K562 (cell line): ENCODE data around the gene VPS45. TPM values are rescaled to one million over a fixed set of nuclear protein-coding genes. Genes with fewer than 3 reads are reported as not detected.

Experiments used
- AFF1 ChIP-seq, 2 experiments: fragments of 450-650 bp; IDR thresholded peaks; 2 replicates each; pipeline ENCODE4 v1.6.1; 2018; ENCODE audit warnings: mild to moderate bottlenecking in 2 of 2, low read depth in 1 of 2; ENCODE audit not compliant: partially characterized antibody in 2 of 2
- E2F3 ChIP-seq: fragments of 250-450 bp; sonication (Bioruptor Pico); IDR thresholded peaks from 2 replicates; pipeline ENCODE4 v1.4.0; 2020; ENCODE audit warnings: mild to moderate bottlenecking
- GATAD2A ChIP-seq: fragments of 450-650 bp; IDR thresholded peaks from 2 replicates; pipeline ENCODE4 v1.6.1; 2017
- GMEB1 ChIP-seq: fragments of 250-450 bp; sonication (Bioruptor Pico); IDR thresholded peaks from 2 replicates; pipeline ENCODE4 v1.4.0; 2020; ENCODE audit warnings: mild to moderate bottlenecking
- MCM7 ChIP-seq, 2 experiments: fragments of 450-650 bp; IDR thresholded peaks; 2 replicates each; pipeline ENCODE4 v1.6.1; 2016 to 2018
- NCOA1 ChIP-seq: fragments of 450-650 bp; IDR thresholded peaks from 2 replicates; pipeline ENCODE4 v1.6.1; 2016; ENCODE audit warnings: low read depth
- NCOA4 ChIP-seq: fragments of 450-650 bp; IDR thresholded peaks from 2 replicates; pipeline ENCODE4 v1.6.1; 2018; ENCODE audit warnings: mild to moderate bottlenecking; ENCODE audit not compliant: partially characterized antibody
- NUFIP1 ChIP-seq: fragments of 450-650 bp; IDR thresholded peaks from 2 replicates; pipeline ENCODE4 v1.6.1; 2018; ENCODE audit not compliant: partially characterized antibody
- PHF20 ChIP-seq: fragments of 450-650 bp; IDR thresholded peaks from 2 replicates; pipeline ENCODE4 v1.6.1; 2018; ENCODE audit not compliant: partially characterized antibody
- PRDM10 ChIP-seq: fragments of 450-650 bp; IDR thresholded peaks from 2 replicates; pipeline ENCODE4 v1.6.1; 2018; ENCODE audit not compliant: partially characterized antibody
- RFX1 ChIP-seq: fragments of 450-650 bp; IDR thresholded peaks from 2 replicates; pipeline ENCODE4 v1.6.1; 2016; ENCODE audit warnings: mild to moderate bottlenecking, moderate library complexity
- SLC30A9 ChIP-seq: fragments of 250-450 bp; sonication (Bioruptor Pico); IDR thresholded peaks from 2 replicates; pipeline ENCODE4 v1.8.0; 2022; ENCODE audit warnings: mild to moderate bottlenecking, moderate library complexity
- YY1 ChIP-seq, 3 experiments: IDR thresholded peaks; 2 replicates each; pipeline ENCODE4 v1.6.1; 2011; ENCODE audit warnings: low read length in 2 of 3, mild to moderate bottlenecking in 2 of 3, moderate library complexity in 2 of 3, borderline replicate concordance in 1 of 3, control low read depth in 1 of 3, low read depth in 1 of 3; ENCODE audit not compliant: insufficient read depth in 3 of 3, insufficient replicate concordance in 2 of 3, control insufficient read depth in 1 of 3, insufficient read length in 1 of 3; ENCODE audit errors: extremely low read depth in 1 of 3
- ZBTB12 ChIP-seq: fragments of 250-450 bp; sonication (Bioruptor Pico); IDR thresholded peaks from 2 replicates; pipeline ENCODE4 v1.4.0; 2020
- ZNF12 ChIP-seq: sonication (generic); formaldehyde crosslinking; IDR thresholded peaks from 2 replicates; pipeline ENCODE4 v1.4.0; 2020; ENCODE audit warnings: mild to moderate bottlenecking, missing genetic modification reagents
- ZNF263 ChIP-seq: sonication (generic); formaldehyde crosslinking; IDR thresholded peaks from 2 replicates; pipeline ENCODE4 v1.8.0; 2022; ENCODE audit warnings: mild to moderate bottlenecking, missing genetic modification reagents, borderline replicate concordance
- polyA plus RNA-seq, 8 experiments: library from polyadenylated mRNA; depleted of rRNA in 4 of 8; stranded (reverse) in 5 of 8; unstranded in 3 of 8; fragments of >200 nt; fragmentation: Nextera tagmentation in 2 of 8; fragmentation: Illumina TruSeq in 1 of 8; extraction: Ambion mirVana in 2 of 8; extraction: Trizol in 1 of 8; gene quantifications; 2 replicates each; pipeline versions ENCODE4 v1.2.1 to v1.2.3, GENCODE V29; 2011 to 2014; ENCODE audit warnings: inconsistent platforms in 1 of 8, missing spikeins in 1 of 8
- total RNA-seq, 7 experiments: library from RNA; depleted of rRNA in 6 of 7; stranded (reverse); fragments of >200 nt in 6 of 7; fragmentation: Illumina TruSeq in 2 of 7; extraction: Trizol in 2 of 7; gene quantifications; 2 replicates each; pipeline versions ENCODE4 v1.2.1 to v1.2.3, GENCODE V29; 2011 to 2021; ENCODE audit warnings: low replicate concordance in 1 of 7

Gene VPS45
- total and polyA plus RNA-seq, 9 of the 15 experiments (the other 6 are each of a cell fraction or from before 2014, with no cell fraction given), result 17.9 to 48.2 (median 34.4) TPM

GRCh38 chr1:150162862-150163706, 95.5 kb downstream of the VPS45 start (continued):
- peak in 1 of 2 experiments; percentile 75 for TF ChIP-seq AFF1 (IDR thresholded peaks at IDR 0.05; ENCODE audit: low read depth in 1 of 2, partially characterized antibody in 2 of 2)
- peak; percentile 16 for TF ChIP-seq PHF20
- TF ChIP-seq E2F3, result no peak
- TF ChIP-seq RFX1, result no peak
- 0 out of 2 replicates have a peak, but pooled peaks have one; percentile 12 for TF ChIP-seq GATAD2A
- peak; percentile 77 for TF ChIP-seq ZNF12 (CRISPR knock-in tag)
- TF ChIP-seq GMEB1 (CRISPR knock-in tag), result no peak
- TF ChIP-seq ZNF263 (CRISPR knock-in tag), result no peak; the same call in 1 of the 2 replicates
- peak in 1 of 3 experiments; percentile 31 for TF ChIP-seq YY1 (IDR thresholded peaks at IDR 0.05; ENCODE audit: borderline replicate concordance in 1 of 3, control insufficient read depth in 1 of 3, extremely low read depth in 1 of 3, insufficient read depth in 3 of 3, insufficient read length in 1 of 3, insufficient replicate concordance in 2 of 3, low read depth in 1 of 3, low read length in 2 of 3)
- TF ChIP-seq NCOA4, result no peak
- peak; percentile 59; the same call in 1 of the 2 replicates for TF ChIP-seq NCOA1
- TF ChIP-seq SLC30A9, result no peak
- peak; percentile 97 for TF ChIP-seq PRDM10
- TF ChIP-seq MCM7 (IDR thresholded peaks at IDR 0.05), result no peak
- TF ChIP-seq NUFIP1, result peak; percentile 16
- peak; percentile 35; the same call in 1 of the 2 replicates for TF ChIP-seq ZBTB12 (CRISPR knock-in tag)
